Cerebellar nuclear complex (tissue), 1 donor: ENCODE measurements around the gene KIAA0930.

Source experiments
- DNase-seq, 2 experiments: peaks; one replicate each; lab custom pipeline; 2025; lab: John Stamatoyannopoulos, UW

KIAA0930 gene

GRCh38 chr22:45216133-45217003 lies 24.3 kb downstream of the KIAA0930 start:
- no peak for DNase-seq

DNA sequence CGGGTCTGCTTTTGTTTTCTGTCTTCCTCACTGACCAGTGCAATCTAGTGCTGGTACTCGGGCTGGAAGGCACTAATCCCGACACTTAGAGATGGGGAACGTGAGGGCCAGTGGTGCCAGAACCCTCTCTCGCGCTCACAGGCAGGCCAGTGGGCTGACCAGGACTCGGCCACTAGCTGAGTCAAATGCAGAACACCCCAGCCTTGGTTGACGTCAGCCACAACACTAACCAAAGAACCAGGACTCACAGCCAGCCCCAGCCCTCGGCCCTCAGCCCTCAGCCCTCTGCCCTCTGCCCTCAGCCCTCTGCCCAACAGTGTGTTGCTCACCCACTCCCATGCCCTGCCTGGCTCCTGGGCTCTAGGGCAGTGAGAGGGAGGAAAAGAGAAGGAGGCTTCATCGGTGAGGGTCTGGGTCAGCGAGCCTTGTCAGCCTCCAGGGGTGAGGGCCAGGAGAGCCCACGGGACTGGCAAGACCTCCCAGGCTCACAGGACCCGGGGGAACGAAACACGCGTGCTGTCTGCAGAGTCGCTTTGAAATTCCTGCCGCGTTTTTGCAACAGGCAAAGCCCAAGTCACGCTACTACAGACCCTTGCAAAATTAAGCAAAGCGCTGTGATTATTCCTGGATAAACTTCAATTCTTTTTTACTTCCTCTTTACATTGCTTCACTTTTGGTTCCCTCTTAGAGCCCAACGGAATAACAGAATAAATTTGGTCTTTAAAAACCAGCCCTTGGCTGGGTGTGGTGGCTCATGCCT lies 27.5 kb downstream of the KIAA0930 start:
- no peak for DNase-seq

DNA sequence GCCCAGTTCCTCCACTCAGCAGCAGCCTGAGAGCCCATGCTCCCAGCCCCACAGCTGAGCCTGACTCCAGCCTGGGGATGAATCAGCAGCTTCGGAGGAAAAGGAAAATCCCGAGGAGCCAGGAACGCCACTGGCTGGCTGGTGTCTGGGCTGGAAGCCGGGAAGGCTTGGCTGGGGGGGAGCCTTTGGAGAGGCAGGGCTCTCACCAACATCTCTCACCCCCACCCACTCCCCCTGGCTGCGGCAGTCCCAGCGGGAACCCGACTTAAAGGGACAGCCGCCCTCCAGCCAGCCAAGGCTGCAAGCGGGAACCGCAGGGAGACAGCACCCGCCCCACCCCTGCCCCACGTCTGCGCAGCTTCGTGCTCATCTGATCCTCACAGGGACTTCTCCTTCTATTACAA lies 28.4 kb downstream of the KIAA0930 start:
- DNase-seq, result no peak

DNA sequence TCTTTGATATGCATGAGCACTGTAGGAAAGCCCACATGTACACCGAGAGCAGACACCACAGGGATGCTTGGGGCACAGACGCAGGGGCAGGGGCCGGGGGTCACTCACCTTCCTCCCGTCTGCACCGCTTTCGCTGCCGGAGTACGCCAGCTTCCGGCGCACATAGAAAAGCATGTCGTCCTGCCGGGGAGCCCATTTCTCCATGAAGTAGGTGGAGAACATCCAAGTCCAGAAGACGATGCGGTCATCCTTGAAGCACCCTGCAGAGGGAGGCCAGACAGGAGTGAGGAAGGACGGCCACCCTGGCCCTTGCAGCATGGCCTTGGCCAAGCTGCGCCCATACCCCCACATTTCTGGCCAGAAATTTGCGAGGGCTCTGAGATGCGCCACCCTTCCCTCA lies 28.8 kb downstream of the KIAA0930 start:
- DNase-seq, result no peak

- DNase-seq, result no peak
Observed at GRCh38 chr22:45211435-45211834, 29.3 kb downstream of the KIAA0930 start.

DNA sequence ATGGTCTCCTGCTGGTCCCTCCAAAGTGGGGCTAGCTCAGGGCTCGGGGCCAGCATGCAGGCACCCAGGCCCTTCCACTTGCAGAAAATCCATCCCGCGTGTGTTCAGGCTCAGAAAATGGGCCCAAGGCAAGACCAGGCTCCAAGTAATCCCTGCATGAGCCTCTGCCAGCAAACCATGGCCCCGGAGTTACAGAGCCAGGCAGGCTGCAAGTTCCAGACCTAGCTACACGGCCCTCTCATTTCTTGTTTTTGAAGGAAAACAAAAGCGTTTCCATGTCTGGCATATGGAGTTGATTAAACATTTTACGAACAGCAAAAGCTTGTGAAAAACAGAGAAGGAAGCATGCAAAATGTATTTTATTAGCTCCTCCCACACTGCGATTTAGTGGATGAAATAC lies 29.7 kb downstream of the KIAA0930 start:
- DNase-seq, result no peak

GRCh38 chr22:45210577-45210976 lies 30.1 kb downstream of the KIAA0930 start:
- DNase-seq, result no peak

DNA sequence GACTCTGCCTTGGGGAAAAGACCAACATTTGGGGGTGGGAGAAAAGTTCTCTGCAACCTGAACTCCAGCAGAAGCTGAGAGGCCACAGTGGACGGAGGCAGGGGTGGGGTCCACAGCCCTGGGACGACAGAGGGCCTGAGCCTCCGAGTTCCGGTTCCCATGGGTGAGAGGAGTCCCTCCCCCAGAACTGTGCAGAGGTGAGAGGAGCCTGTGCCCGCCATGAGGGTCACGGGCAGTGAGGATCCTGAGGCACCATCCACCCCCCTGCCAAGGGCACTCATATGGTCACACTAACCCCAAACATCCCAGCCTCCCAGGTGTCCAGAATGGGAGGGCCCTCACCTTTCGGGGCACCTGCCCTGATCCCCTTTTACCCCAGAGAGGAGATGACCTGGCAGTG lies 30.5 kb downstream of the KIAA0930 start:
- DNase-seq, result no peak

GRCh38 chr22:45208993-45209838 lies 31.5 kb downstream of the KIAA0930 start:
- no peak for DNase-seq

- DNase-seq, result no peak
Observed at GRCh38 chr22:45208696-45208992, 32.0 kb downstream of the KIAA0930 start.

DNA sequence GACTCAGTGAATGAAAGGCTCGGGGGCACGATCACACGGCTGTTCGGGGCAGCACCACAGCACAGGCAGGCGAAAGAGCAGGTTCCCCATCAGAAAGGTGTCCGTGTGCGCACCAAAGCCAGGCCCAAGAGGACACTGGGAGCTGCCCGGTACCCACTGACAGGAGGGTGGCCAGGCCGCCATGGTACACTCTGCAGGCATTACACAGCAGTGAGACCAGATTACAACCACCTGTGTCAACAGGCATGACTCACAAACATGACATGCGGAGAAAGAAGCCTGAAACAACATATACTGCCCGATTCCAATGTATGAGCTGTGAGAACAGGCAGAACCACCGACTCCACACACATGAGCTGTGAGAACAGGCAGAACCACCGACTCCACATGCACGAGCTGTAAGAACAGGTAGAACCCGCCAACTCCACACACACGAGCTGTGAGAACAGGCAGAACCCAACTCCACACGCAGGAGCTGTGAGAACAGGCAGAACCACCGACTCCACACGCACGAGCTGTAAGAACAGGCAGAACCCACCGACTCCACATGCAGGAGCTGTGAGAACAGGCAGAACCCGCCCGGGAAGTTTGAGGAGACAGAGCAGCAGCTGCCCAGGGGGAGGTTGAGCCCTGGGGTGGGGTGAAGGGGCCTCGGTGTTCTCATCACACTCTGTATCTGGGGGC lies 32.6 kb downstream of the KIAA0930 start:
- DNase-seq, result no peak

DNA sequence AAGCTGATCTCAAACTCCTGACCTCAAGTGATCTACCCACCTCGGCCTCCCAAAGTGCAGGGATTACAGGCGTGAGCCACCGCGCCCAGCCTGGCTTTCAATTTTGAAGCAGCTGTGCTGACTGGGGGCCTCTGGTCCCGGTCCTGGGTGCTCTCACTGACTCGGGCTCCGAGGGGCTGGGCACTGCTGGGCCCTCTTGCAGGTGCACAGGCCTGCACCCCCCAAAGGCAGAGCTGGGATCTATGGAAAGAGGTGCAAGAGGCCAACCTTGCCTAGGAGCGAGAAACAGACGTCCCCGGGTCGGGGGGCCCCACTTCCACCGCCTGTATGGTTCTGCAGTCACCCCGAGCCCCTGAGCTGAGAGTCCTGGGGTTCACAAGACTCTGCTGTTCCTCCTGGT lies 33.2 kb downstream of the KIAA0930 start:
- no peak for DNase-seq

DNA sequence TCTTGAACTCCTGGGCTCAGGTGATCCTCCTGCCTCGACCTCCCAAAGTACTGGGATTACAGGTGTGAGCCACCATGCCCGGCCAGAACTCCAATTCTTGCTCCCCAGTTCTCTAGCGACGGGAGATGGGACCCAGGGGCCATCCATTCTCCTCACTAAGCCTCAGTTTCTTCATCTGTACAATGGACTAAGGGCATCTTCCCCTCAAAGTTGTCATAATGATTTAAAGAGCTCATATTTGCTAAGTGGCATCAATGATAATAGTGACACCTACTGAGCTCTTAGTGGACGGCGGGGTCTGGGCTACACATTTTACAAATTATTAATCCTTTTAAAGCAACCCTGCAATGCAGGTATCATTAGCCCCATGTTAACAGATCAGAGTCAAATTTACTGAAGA lies 34.5 kb downstream of the KIAA0930 start:
- no peak for DNase-seq

- DNase-seq, result no peak
Observed at GRCh38 chr22:45205276-45205925, 35.3 kb downstream of the KIAA0930 start.

- no peak for DNase-seq
Observed at GRCh38 chr22:45204819-45205218, 35.9 kb downstream of the KIAA0930 start.

DNA sequence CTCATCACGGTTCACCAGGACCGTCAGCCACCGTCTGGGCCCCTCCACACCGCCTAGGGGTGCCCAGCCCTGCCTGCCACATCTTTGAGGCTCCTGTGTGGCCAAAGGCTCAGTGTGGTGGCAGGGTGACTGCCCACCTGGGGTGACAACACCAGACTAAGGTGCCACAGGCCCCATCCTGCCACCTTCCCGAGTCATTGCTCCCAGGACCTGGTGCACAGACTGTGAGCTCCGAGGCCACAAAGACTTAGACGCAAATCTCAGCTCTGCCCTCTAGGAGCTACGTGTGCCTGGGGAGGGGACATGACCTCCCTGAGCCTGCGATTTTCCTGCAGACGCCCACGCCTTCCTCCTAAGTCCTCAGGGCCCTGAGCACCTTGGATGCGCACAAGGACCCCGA lies 36.5 kb downstream of the KIAA0930 start:
- DNase-seq, result no peak

DNA sequence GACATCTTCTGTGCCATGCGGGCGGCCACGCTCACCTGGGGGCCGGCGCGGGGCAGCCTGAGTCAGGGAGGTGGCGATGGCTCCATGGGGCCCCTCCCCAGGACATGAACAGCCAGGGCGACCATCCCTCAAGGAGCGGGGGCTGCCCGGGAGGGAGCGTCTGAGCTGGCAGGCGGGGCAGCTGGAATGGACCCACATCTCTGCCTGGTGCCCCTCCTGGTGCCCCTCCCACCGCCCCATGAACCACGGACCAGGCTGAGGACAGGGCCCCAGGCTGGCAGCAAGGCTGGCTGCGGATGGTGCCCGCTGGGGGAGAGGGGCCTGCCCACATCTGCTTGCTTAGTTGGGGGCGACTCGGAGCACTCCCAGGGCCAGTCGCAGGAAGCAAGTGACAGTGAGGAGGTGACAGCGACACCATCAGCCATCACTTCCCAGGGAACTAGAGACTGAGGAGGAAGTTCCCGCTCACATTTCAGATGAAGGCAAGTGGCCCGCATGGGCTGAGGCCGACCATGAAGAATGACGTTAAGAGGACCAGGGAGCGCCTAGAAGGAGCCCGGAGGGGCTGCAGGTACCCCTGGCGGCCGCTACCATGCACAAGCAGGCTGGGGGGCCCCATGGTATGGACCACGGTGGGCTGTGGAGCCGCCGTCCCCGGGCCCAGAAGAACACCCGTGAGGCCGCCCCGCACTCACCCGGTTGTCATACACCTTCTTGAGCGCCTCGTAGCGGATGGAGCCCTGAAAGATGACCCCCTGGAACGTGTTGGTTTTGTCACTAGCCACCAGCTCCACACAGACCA lies 37.3 kb downstream of the KIAA0930 start:
- DNase-seq, result no peak

DNA sequence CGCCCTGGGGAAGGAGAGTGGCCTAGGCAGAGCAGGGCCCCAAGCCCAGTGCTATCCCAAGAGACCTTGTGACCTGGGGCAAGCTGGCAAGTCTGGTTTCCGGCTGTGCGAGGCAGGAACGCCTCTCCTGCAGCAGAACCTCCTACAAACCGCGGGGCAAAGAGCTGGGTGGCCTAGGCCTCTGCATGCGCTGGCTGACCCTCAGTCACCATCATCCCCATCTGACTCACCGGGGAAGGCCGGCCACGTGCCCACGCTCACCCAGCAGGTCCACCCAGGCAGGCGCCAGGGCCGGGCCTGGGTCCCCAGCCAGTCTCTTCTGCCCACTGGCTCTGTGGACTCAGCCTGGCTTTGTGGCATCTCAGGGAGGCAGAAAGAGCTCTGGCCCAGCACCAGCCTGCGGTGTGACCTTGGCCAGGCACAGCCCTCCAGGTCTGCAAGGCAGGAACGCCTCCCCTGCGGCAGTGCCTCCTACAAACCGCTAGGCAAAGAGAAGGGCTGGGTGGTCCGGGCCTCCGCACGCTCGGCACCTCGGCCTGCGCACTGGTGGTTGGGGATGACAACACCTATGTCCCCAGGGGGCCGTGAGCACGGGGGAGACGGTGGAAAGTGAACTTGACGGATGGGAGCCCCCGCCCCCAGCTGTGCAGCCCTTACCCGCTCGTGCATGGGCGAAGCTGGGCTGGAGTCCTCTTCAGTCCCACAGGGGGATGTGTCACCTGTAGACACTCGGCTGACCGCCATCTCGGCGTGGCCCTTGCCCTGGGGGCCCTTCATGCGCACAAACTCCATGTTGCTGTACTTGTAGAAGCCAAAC lies 38.2 kb downstream of the KIAA0930 start:
- no peak for DNase-seq

DNA sequence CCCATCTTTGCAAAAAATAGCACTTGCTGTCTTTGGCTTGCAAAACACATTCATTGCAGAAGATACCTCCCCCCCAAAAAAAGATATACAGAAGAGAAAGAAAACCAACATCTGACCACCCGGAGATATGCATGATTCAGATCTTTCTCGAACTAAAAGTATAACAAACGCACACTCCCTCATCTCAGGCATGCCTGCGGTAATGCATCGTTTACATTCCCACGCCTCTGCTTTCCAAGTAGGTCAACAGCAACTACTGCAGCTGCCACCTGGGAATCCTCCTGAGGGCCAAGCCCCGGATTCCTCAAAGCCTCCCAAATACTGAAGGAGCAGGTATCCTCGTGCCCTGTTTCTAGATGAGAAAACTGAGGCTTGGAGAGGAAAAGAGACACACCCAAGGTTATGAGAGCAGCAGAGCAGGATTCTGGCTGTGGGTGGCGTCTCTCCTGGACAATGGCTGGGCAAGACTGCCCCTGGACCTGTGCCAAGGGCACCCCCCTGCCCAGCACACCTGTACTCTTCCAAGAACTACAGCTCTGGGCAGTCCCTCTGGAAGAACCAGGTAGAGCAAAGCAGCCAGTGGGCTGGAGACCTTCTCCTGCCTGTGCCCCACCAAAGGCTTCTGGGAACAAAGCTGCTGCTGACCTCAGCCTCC lies 38.9 kb downstream of the KIAA0930 start:
- no peak for DNase-seq
